ENCODE measurements around the gene RAB11FIP2. TPM values are rescaled to one million over a fixed set of nuclear protein-coding genes. Genes with fewer than 3 reads are reported as not detected.

The RAB11FIP2 gene
- total and polyA plus RNA-seq, 2 of the 4 experiments (the other 2 are of a cell fraction): 3.6 to 16.1 TPM

- Histone ChIP-seq H3K27ac (ENCODE audit: insufficient read depth, low read length) (no peak overlapping the region), H3K14ac (replicated peaks; ENCODE audit: low read depth, low read length) (no peak overlapping the region), H3K36me3 (ENCODE audit: control insufficient read depth, insufficient read depth, low read length) (peaks cover 3% of the 10 kb centered on the region; the same call in 1 of the 2 replicates), H4K5ac (ENCODE audit: low read depth, low read length) (no peak overlapping the region), H3K9me3 (ENCODE audit: control insufficient read depth, insufficient read depth, low read length) (no peaks in the 10 kb centered on the region), H3K79me1 (ENCODE audit: low read depth in 1 of 2, low read length in 2 of 2) (peaks cover 8 to 11% of the 10 kb centered on the region in 2 experiments; a peak in 3 of 4 replicates), H3K56ac (ENCODE audit: extremely low read depth, insufficient read depth, low read length) (no peak overlapping the region), H4K91ac (ENCODE audit: insufficient read depth, low read depth, low read length) (no peak overlapping the region), H2AK9ac (replicated peaks; ENCODE audit: low read depth, low read length, poor library complexity) (no peak overlapping the region), H2BK20ac (ENCODE audit: low read depth, low read length) (no peak overlapping the region), H2BK120ac (ENCODE audit: low read depth, low read length) (no peak overlapping the region), H3K4ac (ENCODE audit: low read depth, low read length) (no peak overlapping the region), H3K23ac (ENCODE audit: low read depth, low read length) (no peak overlapping the region), H3K4me1 (ENCODE audit: control insufficient read depth, insufficient read depth, low read length) (no peaks in the 10 kb centered on the region; the same call in 1 of the 2 replicates), H2BK5ac (ENCODE audit: low read depth, low read length, poor library complexity, severe bottlenecking) (no peak overlapping the region), H3K18ac (ENCODE audit: low read depth, low read length) (no peak overlapping the region), H2BK15ac (ENCODE audit: low read depth, low read length) (no peak overlapping the region), H3K4me2 (ENCODE audit: low read depth, low read length) (no peak overlapping the region), H2AK5ac (ENCODE audit: low read depth, low read length) (no peak overlapping the region), H3K9ac (ENCODE audit: low read depth, low read length) (no peak overlapping the region), H4K20me1 (ENCODE audit: insufficient read depth, low read length) (no peaks in the 10 kb centered on the region), H2AFZ (replicated peaks; ENCODE audit: low read length, poor library complexity) (no peak overlapping the region), H4K8ac (ENCODE audit: low read depth in 2 of 2, low read length in 2 of 2) (no peak overlapping the region; a peak in 1 of 4 replicates), H3K4me3 (ENCODE audit: insufficient read depth, low read depth, low read length) (no peak overlapping the region), H3K27me3 (ENCODE audit: control insufficient read depth, insufficient read depth, low read length) (no peaks in the 10 kb centered on the region), H3K9me1 (ENCODE audit: insufficient read depth, low read length) (peaks cover 4% of the 10 kb centered on the region; the same call in 1 of the 2 replicates)
- no CpG with 5 or more reads among the region's 4 CpGs for WGBS, 2 experiments (ENCODE audit: extremely low coverage in 2 of 2, insufficient read length in 1 of 2)
- ChIA-PET POLR2A (ENCODE audit: unreplicated experiment) (no interaction called here), CTCF (interaction anchor here (1.0 kb wide), 1 partner anchor 8 kb away, joined by 3 read pairs; no protein-coding TSS in a partner anchor)
- BruUV-seq (replicated peaks): no TSS peak
- DNase-seq (no peak), ATAC-seq (ENCODE audit: low read depth) (no peak)
- in situ Hi-C loops (cut with MboI; ENCODE audit: low sequenced_read_pairs) (no loop called here), intact Hi-C loops (cut with micrococcal nuclease) (no loop called here), dilution Hi-C loops (cut with HindIII; ENCODE audit: low sequenced_read_pairs, unreplicated experiment) (no loop called here)
- TF ChIP-seq RFX5 (IDR thresholded peaks at IDR 0.05; ENCODE audit: low read depth, low read length): no peak
- no peak for TF ChIP-seq SMC3 (IDR thresholded peaks at IDR 0.05; ENCODE audit: low read depth, low read length)
- TF ChIP-seq, protein P1, sequence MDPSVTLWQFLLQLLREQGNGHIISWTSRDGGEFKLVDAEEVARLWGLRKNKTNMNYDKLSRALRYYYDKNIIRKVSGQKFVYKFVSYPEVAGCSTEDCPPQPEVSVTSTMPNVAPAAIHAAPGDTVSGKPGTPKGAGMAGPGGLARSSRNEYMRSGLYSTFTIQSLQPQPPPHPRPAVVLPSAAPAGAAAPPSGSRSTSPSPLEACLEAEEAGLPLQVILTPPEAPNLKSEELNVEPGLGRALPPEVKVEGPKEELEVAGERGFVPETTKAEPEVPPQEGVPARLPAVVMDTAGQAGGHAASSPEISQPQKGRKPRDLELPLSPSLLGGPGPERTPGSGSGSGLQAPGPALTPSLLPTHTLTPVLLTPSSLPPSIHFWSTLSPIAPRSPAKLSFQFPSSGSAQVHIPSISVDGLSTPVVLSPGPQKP (IDR thresholded peaks at IDR 0.05; ENCODE audit: borderline replicate concordance, low read depth, low read length): no peak
- no peak for TF ChIP-seq BHLHE40 (IDR thresholded peaks at IDR 0.05; ENCODE audit: low read depth, low read length)
- no peak for TF ChIP-seq CEBPB (IDR thresholded peaks at IDR 0.05; ENCODE audit: low read depth, low read length)
- TF ChIP-seq CHD1 (IDR thresholded peaks at IDR 0.05; ENCODE audit: low read depth, low read length): no peak
- TF ChIP-seq, protein P2, sequence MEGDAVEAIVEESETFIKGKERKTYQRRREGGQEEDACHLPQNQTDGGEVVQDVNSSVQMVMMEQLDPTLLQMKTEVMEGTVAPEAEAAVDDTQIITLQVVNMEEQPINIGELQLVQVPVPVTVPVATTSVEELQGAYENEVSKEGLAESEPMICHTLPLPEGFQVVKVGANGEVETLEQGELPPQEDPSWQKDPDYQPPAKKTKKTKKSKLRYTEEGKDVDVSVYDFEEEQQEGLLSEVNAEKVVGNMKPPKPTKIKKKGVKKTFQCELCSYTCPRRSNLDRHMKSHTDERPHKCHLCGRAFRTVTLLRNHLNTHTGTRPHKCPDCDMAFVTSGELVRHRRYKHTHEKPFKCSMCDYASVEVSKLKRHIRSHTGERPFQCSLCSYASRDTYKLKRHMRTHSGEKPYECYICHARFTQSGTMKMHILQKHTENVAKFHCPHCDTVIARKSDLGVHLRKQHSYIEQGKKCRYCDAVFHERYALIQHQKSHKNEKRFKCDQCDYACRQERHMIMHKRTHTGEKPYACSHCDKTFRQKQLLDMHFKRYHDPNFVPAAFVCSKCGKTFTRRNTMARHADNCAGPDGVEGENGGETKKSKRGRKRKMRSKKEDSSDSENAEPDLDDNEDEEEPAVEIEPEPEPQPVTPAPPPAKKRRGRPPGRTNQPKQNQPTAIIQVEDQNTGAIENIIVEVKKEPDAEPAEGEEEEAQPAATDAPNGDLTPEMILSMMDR (conservative IDR thresholded peaks at IDR 0.05; ENCODE audit: low read depth, low read length): no peak
- TF ChIP-seq, protein P3, sequence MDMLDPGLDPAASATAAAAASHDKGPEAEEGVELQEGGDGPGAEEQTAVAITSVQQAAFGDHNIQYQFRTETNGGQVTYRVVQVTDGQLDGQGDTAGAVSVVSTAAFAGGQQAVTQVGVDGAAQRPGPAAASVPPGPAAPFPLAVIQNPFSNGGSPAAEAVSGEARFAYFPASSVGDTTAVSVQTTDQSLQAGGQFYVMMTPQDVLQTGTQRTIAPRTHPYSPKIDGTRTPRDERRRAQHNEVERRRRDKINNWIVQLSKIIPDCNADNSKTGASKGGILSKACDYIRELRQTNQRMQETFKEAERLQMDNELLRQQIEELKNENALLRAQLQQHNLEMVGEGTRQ (IDR thresholded peaks at IDR 0.05; ENCODE audit: low read depth, low read length): no peak
- no peak for TF ChIP-seq RCOR1 (IDR thresholded peaks at IDR 0.05; ENCODE audit: insufficient replicate concordance, low read length)
- no peak for TF ChIP-seq MAZ (IDR thresholded peaks at IDR 0.05; ENCODE audit: borderline replicate concordance, low read depth, low read length)
- no peak for TF ChIP-seq MAFK (IDR thresholded peaks at IDR 0.05; ENCODE audit: low read depth, low read length)
- no peak for TF ChIP-seq NFE2L2 (IDR thresholded peaks at IDR 0.05; ENCODE audit: low read depth, low read length)
- TF ChIP-seq FOS (IDR thresholded peaks at IDR 0.05; ENCODE audit: low read depth, low read length): no peak
- no peak for TF ChIP-seq POLR2A (IDR thresholded peaks at IDR 0.05; ENCODE audit: low read depth, low read length)
- no peak for TF ChIP-seq MXI1 (IDR thresholded peaks at IDR 0.05; ENCODE audit: borderline replicate concordance, low read depth, low read length)
These were observed 10.4 kb downstream of the RAB11FIP2 start for GRCh38 chr10:118036281-118036875.
